ENCODE data around the gene CNTROB. TPM values are rescaled to one million over a fixed set of nuclear protein-coding genes. Genes with fewer than 3 reads are reported as not detected.

Gene CNTROB, protein sequence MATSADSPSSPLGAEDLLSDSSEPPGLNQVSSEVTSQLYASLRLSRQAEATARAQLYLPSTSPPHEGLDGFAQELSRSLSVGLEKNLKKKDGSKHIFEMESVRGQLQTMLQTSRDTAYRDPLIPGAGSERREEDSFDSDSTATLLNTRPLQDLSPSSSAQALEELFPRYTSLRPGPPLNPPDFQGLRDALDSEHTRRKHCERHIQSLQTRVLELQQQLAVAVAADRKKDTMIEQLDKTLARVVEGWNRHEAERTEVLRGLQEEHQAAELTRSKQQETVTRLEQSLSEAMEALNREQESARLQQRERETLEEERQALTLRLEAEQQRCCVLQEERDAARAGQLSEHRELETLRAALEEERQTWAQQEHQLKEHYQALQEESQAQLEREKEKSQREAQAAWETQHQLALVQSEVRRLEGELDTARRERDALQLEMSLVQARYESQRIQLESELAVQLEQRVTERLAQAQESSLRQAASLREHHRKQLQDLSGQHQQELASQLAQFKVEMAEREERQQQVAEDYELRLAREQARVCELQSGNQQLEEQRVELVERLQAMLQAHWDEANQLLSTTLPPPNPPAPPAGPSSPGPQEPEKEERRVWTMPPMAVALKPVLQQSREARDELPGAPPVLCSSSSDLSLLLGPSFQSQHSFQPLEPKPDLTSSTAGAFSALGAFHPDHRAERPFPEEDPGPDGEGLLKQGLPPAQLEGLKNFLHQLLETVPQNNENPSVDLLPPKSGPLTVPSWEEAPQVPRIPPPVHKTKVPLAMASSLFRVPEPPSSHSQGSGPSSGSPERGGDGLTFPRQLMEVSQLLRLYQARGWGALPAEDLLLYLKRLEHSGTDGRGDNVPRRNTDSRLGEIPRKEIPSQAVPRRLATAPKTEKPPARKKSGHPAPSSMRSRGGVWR
- polyA plus RNA-seq (2013, experiment 1 of 2), result 40.3 TPM
- polyA plus RNA-seq (2013, experiment 2 of 2), result 41.6 TPM

DNA sequence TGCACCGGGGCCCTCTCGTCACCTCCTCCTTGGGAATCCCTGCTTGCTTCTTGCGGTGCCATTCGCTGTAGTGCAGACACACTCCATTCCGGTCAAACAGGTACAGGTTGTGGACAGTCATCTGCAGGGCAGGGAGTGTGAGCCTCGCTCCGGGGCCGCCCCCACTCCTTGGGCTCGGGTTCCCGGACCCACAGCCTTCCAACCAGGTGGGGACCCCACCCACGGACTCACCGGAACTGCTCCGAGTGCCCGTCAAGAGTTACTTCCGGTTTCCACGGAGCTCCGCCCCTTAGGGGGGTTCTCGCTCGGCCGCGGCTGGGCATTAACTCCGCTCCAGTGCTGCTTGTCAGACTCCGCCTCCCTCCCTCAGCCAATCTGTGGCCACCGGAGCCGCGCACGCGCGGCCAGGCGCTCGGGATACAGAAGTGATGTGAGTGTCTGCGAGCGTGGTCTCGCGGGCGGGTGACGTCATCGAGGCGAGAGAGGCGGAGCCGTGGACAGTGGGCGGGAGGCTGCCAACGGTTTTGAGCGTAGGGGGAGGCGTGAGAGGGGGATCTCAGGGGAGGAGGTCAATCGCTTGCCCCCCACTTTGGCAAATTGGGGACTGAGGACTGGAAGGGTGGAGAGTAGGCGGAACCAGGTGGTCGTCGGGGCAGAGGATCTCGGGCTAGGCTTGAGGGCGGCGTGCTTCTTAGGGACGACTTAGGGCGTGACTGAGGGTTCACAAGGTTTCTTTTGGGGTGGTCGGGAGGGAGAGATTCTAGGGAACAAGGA is at the start of gene CNTROB, which contains the start of gene TRAPPC1:
Gene CNTROB (plus strand): TSS at position 498 of the 774 bp plus-strand sequence. CDS start 874 bp downstream, outside the sequence.
Gene TRAPPC1 (minus strand): TSS at position 238 of the 774 bp plus-strand sequence. CDS start 117 bp downstream, at position 121.
- Histone ChIP-seq H3K4me1 (ENCODE audit: control insufficient read depth, insufficient read depth, low read length, poor library complexity, severe bottlenecking) (peaks cover 10% of the 10 kb centered on the region), H3K36me3 (ENCODE audit: control insufficient read depth, insufficient read depth, low read length) (peaks cover 38% of the 10 kb centered on the region), H3K9me3 (ENCODE audit: control insufficient read depth, low read length) (no peaks in the 10 kb centered on the region), H3K4me3 (ENCODE audit: extremely low read depth, insufficient read depth, low read length, poor library complexity, severe bottlenecking) (peak within 1 kb of the TSS; percentile 70), H3K27ac (ENCODE audit: low read depth, low read length, severe bottlenecking) (peak within 1 kb of the TSS; percentile 3)
- WGBS, 2 experiments (ENCODE audit: insufficient coverage in 2 of 2), result 0 to 1% methylated on average over 41 to 47 of the region's 55 CpGs

DNA sequence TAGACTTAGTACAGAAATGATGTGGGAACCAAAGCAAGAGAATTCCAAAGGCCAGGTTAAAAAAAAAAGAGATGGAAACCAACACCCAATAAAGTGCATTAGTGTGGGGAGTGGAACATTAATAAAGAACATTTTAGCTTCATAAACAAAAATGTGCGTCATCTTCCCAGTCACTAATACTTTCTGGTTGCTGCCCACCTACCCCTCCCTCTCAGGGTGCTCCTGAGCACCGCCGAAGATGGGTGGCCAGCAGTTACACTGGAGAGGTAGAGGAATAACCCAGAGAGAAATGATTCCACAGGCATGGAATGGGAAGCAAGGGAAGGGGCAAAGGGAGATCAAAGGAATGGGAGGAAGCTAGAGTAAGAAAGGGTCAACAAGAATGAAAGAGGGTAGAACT is 49.4 kb upstream of the CNTROB start:
- peaks cover 18% of the 10 kb centered on the region for H3K36me3 ChIP-seq (ENCODE audit: control insufficient read depth, insufficient read depth, low read length)

DNA sequence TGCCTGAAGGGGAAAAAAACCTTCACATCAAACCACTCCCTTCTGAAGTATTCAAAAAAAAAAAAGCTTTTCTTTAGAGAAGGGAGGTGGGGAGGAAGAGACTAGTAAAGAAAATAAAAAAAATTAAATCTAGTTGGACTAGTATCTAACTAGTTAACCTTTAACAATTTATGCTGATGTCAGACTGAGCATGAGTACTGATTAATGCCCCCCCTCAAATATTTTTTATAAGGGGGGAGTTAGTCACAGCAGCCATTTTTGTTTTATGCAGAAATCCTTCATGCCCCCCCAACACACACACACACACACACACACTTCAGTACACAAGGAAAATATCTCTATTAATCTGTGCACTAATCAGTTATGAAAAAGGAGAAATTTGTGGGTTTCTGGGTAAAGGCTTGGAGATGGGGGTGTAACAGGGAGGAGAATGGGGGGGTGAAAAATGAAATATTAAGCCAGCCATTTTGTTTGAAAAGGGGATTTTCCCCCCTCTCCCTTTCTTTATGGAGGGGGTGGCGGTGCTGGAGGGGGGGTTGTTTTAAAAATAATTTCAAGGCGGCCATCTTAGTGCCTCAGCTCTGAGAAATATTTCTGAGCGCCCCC is 48.1 kb upstream of the CNTROB start:
- Histone ChIP-seq H3K4me3 (ENCODE audit: extremely low read depth, insufficient read depth, low read length, poor library complexity, severe bottlenecking) (peak overlapping the region; percentile 40), H3K36me3 (ENCODE audit: control insufficient read depth, insufficient read depth, low read length) (peaks cover 13% of the 10 kb centered on the region), H3K9me3 (ENCODE audit: control insufficient read depth, low read length) (no peaks in the 10 kb centered on the region), H3K4me1 (ENCODE audit: control insufficient read depth, insufficient read depth, low read length, poor library complexity, severe bottlenecking) (peaks cover 39% of the 10 kb centered on the region), H3K27ac (ENCODE audit: low read depth, low read length, severe bottlenecking) (no peak overlapping the region)
- WGBS, 2 experiments (ENCODE audit: insufficient coverage in 2 of 2), result no CpG with 5 or more reads among the region's 3 CpGs

More for the DNA sequence above, 49.4 kb upstream of the CNTROB start:
- WGBS, 2 experiments (ENCODE audit: insufficient coverage in 2 of 2), result 93% methylated on average over 2 of the region's 3 CpGs; no CpG with 5 or more reads in 1 of the 2 experiments
- peak overlapping the region; percentile 13 for H3K27ac ChIP-seq (ENCODE audit: low read depth, low read length, severe bottlenecking)
- no peak overlapping the region for H3K4me3 ChIP-seq (ENCODE audit: extremely low read depth, insufficient read depth, low read length, poor library complexity, severe bottlenecking)
- H3K4me1 ChIP-seq (ENCODE audit: control insufficient read depth, insufficient read depth, low read length, poor library complexity, severe bottlenecking), result peaks cover 32% of the 10 kb centered on the region
- H3K9me3 ChIP-seq (ENCODE audit: control insufficient read depth, low read length), result no peaks in the 10 kb centered on the region

- Histone ChIP-seq H3K4me3 (ENCODE audit: extremely low read depth, insufficient read depth, low read length, poor library complexity, severe bottlenecking) (peak overlapping the region; percentile 68), H3K9me3 (ENCODE audit: control insufficient read depth, low read length) (no peaks in the 10 kb centered on the region), H3K4me1 (ENCODE audit: control insufficient read depth, insufficient read depth, low read length, poor library complexity, severe bottlenecking) (peaks cover 46% of the 10 kb centered on the region), H3K27ac (ENCODE audit: low read depth, low read length, severe bottlenecking) (no peak overlapping the region), H3K36me3 (ENCODE audit: control insufficient read depth, insufficient read depth, low read length) (peaks cover 11% of the 10 kb centered on the region)
- 0 to 1% methylated on average over 7 to 25 of the region's 100 CpGs for WGBS, 2 experiments (ENCODE audit: insufficient coverage in 2 of 2)
These were observed 47.2 kb upstream of the CNTROB start for GRCh38 chr17:7884581-7885366.

DNA sequence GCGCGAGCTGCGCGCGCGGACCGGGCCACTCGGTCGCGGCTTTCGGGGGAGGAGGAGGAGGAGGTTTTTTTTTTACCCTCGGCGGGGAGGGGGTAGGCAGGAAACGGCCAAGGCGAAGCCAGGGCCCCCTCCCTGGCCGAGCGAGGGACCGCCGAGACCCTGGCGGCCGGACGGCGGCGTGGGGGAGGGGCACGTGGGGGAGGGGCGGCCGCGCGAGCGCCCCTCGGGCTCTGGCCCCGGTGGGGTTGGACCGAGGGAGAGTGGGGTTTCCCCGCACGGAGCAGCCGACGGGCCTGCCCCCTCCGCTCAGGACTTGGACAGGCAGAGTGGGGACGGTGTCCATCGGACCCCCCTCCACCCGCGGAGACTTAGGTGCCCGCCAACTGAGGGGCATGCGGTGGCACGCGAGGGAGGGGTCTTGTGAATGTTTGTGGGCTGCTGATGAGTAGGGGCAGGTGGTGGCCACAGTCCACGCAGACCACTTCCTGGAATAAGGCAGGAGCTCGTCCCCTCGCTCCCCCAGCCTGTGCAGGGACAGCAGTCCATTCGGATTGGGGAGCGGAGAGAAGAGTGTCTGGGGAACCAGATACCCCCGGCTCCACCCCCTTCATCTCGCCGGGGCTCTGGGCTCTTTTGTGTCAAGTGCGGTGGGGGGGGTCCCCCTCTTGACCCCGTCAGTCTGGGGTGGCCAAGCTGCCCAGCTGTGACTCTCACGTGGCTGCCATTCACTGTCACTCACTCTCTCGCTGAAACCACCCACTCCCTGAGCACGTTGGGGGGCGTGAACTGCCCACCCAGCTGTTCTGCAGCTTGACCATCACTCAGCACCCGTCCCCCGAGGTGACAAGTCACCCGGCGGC is 46.4 kb upstream of the CNTROB start:
- Histone ChIP-seq H3K9me3 (ENCODE audit: control insufficient read depth, low read length) (no peaks in the 10 kb centered on the region), H3K27ac (ENCODE audit: low read depth, low read length, severe bottlenecking) (peak overlapping the region; percentile 92), H3K4me1 (ENCODE audit: control insufficient read depth, insufficient read depth, low read length, poor library complexity, severe bottlenecking) (peaks cover 40% of the 10 kb centered on the region), H3K4me3 (ENCODE audit: extremely low read depth, insufficient read depth, low read length, poor library complexity, severe bottlenecking) (peak overlapping the region; percentile 68), H3K36me3 (ENCODE audit: control insufficient read depth, insufficient read depth, low read length) (peaks cover 11% of the 10 kb centered on the region)
- WGBS, 2 experiments (ENCODE audit: insufficient coverage in 2 of 2), result 0% methylated on average over 28 to 43 of the region's 64 CpGs

- no peaks in the 10 kb centered on the region for H3K9me3 ChIP-seq (ENCODE audit: control insufficient read depth, low read length)
- H3K36me3 ChIP-seq (ENCODE audit: control insufficient read depth, insufficient read depth, low read length), result peaks cover 17% of the 10 kb centered on the region
- H3K4me3 ChIP-seq (ENCODE audit: extremely low read depth, insufficient read depth, low read length, poor library complexity, severe bottlenecking), result peak overlapping the region; percentile 68
- 3% methylated on average over 15 to 20 of the region's 30 CpGs for WGBS, 2 experiments (ENCODE audit: insufficient coverage in 2 of 2)
- peaks cover 38% of the 10 kb centered on the region for H3K4me1 ChIP-seq (ENCODE audit: control insufficient read depth, insufficient read depth, low read length, poor library complexity, severe bottlenecking)
- peak overlapping the region; percentile 92 for H3K27ac ChIP-seq (ENCODE audit: low read depth, low read length, severe bottlenecking)
These were observed 45.6 kb upstream of the CNTROB start for GRCh38 chr17:7886227-7887037.

DNA sequence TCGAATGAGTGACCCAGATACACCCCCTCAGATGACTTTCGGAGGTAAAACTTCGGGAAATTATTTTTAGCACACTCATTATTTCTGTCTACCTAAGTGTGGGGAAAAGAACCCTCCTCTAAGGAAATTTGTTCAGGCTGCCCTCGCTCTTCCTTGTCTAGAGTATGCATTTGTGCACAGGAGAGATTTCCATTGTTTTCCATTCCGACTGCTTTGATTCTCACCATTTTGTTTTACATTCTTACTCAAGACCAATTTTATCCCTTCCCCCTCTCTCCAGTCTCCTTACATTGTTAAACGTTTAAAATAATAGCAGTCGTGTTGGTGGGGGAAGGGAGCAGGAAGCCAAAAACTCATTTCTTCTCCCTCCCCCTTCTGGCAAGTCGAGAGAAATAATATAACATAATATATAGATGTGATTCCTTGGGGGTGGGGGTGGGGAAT is 44.9 kb upstream of the CNTROB start:
- 0 to 8% methylated on average over 2 to 4 of the region's 8 CpGs for WGBS, 2 experiments (ENCODE audit: insufficient coverage in 2 of 2)
- Histone ChIP-seq H3K4me3 (ENCODE audit: extremely low read depth, insufficient read depth, low read length, poor library complexity, severe bottlenecking) (peak overlapping the region; percentile 68), H3K36me3 (ENCODE audit: control insufficient read depth, insufficient read depth, low read length) (peaks cover 21% of the 10 kb centered on the region), H3K4me1 (ENCODE audit: control insufficient read depth, insufficient read depth, low read length, poor library complexity, severe bottlenecking) (peaks cover 32% of the 10 kb centered on the region), H3K27ac (ENCODE audit: low read depth, low read length, severe bottlenecking) (peak overlapping the region; percentile 92), H3K9me3 (ENCODE audit: control insufficient read depth, low read length) (no peaks in the 10 kb centered on the region)

DNA sequence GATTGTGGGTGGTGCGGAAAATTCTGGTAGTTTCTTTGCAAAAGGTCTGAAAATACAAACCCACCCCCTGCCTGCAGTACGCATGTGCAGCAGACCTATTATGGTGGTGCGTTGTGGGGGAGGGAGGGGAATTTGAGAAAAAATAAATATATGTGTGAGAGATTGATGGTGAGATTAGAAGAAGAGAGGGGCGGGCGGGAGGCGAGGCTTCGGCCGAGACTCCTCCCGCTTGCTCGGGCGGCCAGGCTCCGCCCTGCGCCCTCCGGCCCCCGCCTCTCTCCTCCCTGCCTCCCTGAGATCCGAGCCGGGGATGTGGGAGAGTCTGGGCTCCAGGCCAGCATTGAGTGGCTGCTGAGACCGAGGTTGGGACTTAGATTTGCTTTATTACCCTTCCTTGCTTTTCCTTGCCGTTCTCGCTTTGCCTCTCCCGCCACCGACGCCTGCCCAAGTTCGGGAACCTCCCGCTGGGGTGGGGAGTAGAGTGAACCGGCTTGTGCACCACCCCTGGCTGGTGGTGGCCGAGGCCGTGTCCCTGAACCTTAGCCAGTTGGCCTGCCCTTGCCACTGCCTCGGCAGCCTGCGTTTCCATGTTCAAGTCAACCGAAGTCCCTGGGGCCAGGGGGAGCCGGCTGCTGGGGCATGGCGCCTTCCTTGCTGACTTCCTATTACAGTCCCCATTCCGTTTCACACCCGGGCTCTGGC is 44.4 kb upstream of the CNTROB start:
- Histone ChIP-seq H3K36me3 (ENCODE audit: control insufficient read depth, insufficient read depth, low read length) (peaks cover 21% of the 10 kb centered on the region), H3K4me1 (ENCODE audit: control insufficient read depth, insufficient read depth, low read length, poor library complexity, severe bottlenecking) (peaks cover 32% of the 10 kb centered on the region), H3K27ac (ENCODE audit: low read depth, low read length, severe bottlenecking) (peak overlapping the region; percentile 92), H3K9me3 (ENCODE audit: control insufficient read depth, low read length) (no peaks in the 10 kb centered on the region), H3K4me3 (ENCODE audit: extremely low read depth, insufficient read depth, low read length, poor library complexity, severe bottlenecking) (peak overlapping the region; percentile 68)
- 2% methylated on average over 24 to 25 of the region's 35 CpGs for WGBS, 2 experiments (ENCODE audit: insufficient coverage in 2 of 2)

Measured in mesodermal cell (in vitro differentiated cells).